PFSK-1 (cell line): Measurements from ENCODE around the gene S100A13.

Experiments used
- FOXP2 ChIP-seq: optimal IDR thresholded peaks from 2 replicates; pipeline ENCODE3; 2011; ENCODE audit warnings: borderline replicate concordance, control low read depth, inconsistent platforms; ENCODE audit not compliant: insufficient read depth; ENCODE audit errors: extremely low read length, extremely low read depth
- POLR2AphosphoS5 ChIP-seq: IDR thresholded peaks from 2 replicates; pipeline ENCODE4 v1.6.1; 2012; ENCODE audit warnings: low read depth, mild to moderate bottlenecking, control low read depth, low read length, moderate library complexity
- REST ChIP-seq, 2 experiments: IDR thresholded peaks; 2 replicates each; pipeline versions ENCODE4 v1.6.1 to v1.8.0; 2011 to 2012; ENCODE audit warnings: low read depth in 2 of 2, low read length in 2 of 2, control low read depth in 1 of 2, inconsistent platforms in 1 of 2, mild to moderate bottlenecking in 1 of 2, moderate library complexity in 1 of 2; ENCODE audit not compliant: insufficient read depth in 1 of 2
- SIN3A ChIP-seq: IDR thresholded peaks from 2 replicates; pipeline ENCODE4 v1.6.1; 2012; ENCODE audit warnings: mild to moderate bottlenecking, low read length, moderate library complexity, borderline replicate concordance; ENCODE audit not compliant: insufficient read depth
- TAF1 ChIP-seq: IDR thresholded peaks from 2 replicates; pipeline ENCODE4 v1.6.1; 2012; ENCODE audit warnings: low read length, control low read depth, borderline replicate concordance; ENCODE audit not compliant: insufficient read depth

Gene S100A13

DNA sequence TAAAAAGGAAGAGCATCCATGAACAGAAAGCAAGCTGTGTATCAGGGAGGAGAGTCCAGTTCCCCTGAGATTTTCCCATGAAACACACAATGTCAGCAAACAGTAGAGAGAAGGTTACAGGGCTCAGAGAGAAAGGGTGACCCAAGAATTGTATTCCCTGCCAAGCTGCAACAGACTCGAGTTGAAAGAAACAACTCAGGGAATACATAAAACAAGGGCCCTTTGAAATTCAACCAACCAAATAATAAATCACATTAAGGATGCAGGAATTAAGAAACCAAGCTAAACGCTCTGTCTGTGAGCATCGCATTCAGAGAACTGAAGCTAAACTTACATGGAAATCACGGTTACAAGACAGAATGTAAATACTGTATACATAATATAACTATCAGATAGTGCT is 34.6 kb downstream of the S100A13 start:
- TF ChIP-seq FOXP2 (no peak), SIN3A (no peak), REST (IDR thresholded peaks at IDR 0.05; ENCODE audit: insufficient read depth in 1 of 2, low read depth in 2 of 2, low read length in 2 of 2) (no peak), TAF1 (no peak), POLR2AphosphoS5 (no peak)

- TF ChIP-seq REST (IDR thresholded peaks at IDR 0.05; ENCODE audit: insufficient read depth in 1 of 2, low read depth in 2 of 2, low read length in 2 of 2) (no peak), FOXP2 (no peak), SIN3A (no peak), TAF1 (no peak), POLR2AphosphoS5 (no peak)
Observed at GRCh38 chr1:153588482-153588881, 38.8 kb downstream of the S100A13 start.

GRCh38 chr1:153587314-153587713 is 40.0 kb downstream of the S100A13 start:
- TF ChIP-seq REST (IDR thresholded peaks at IDR 0.05; ENCODE audit: insufficient read depth in 1 of 2, low read depth in 2 of 2, low read length in 2 of 2): 0 out of 4 replicates have a peak, but pooled peaks of 1 of the 2 experiments have one; percentile 7
- no peak for TF ChIP-seq POLR2AphosphoS5

GRCh38 chr1:153586347-153586746 is 41.0 kb downstream of the S100A13 start:
- no peak for TF ChIP-seq SIN3A
- TF ChIP-seq REST (IDR thresholded peaks at IDR 0.05; ENCODE audit: insufficient read depth in 1 of 2, low read depth in 2 of 2, low read length in 2 of 2): no peak
- TF ChIP-seq TAF1: no peak
- no peak for TF ChIP-seq POLR2AphosphoS5
- TF ChIP-seq FOXP2: no peak

DNA sequence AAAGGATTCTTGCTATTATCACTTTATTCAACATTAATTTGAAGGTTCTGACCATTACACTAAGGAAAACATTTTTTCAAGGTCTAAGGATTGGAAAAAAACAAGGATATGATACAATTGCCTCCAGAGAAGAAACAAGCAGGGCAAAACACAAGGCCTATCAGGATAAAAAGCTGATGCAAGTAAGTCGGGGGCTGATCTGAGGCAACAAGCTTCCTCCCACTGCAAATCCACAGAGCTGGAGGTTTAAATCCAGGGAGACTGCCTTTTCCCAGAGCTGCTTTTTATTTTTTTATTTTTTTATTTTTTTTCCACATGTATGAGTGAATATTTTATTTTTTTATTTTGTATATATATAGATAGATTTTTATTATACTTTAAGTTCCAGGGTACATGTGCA is 42.3 kb downstream of the S100A13 start:
- TF ChIP-seq FOXP2 (no peak), SIN3A (no peak), TAF1 (no peak), REST (IDR thresholded peaks at IDR 0.05; ENCODE audit: insufficient read depth in 1 of 2, low read depth in 2 of 2, low read length in 2 of 2) (no peak), POLR2AphosphoS5 (no peak)
